Measurements from ENCODE around the gene FGF5.
A peak's percentile ranks its signal among the peaks of the same experiment; 100 is the strongest.

Gene FGF5

GRCh38 chr4:80261989-80262600 is 4.4 kb upstream of the FGF5 start:
- no peaks in the 10 kb centered on the region for H3K9me3 ChIP-seq
- no peak overlapping the region for H3K4me3 ChIP-seq
- no peak for DNase-seq (ENCODE audit: low spot score in 2 of 2)
- peaks cover 7% of the 10 kb centered on the region; the same call in 1 of the 2 replicates for H3K27me3 ChIP-seq (ENCODE audit: low read depth)
- H3K36me3 ChIP-seq (replicated peaks): no peaks in the 10 kb centered on the region
- in situ Hi-C loops (cut with MboI; ENCODE audit: low sequenced_read_pairs): no loop called here
- H3K4me1 ChIP-seq: peaks cover 3% of the 10 kb centered on the region; the same call in 1 of the 2 replicates

DNA sequence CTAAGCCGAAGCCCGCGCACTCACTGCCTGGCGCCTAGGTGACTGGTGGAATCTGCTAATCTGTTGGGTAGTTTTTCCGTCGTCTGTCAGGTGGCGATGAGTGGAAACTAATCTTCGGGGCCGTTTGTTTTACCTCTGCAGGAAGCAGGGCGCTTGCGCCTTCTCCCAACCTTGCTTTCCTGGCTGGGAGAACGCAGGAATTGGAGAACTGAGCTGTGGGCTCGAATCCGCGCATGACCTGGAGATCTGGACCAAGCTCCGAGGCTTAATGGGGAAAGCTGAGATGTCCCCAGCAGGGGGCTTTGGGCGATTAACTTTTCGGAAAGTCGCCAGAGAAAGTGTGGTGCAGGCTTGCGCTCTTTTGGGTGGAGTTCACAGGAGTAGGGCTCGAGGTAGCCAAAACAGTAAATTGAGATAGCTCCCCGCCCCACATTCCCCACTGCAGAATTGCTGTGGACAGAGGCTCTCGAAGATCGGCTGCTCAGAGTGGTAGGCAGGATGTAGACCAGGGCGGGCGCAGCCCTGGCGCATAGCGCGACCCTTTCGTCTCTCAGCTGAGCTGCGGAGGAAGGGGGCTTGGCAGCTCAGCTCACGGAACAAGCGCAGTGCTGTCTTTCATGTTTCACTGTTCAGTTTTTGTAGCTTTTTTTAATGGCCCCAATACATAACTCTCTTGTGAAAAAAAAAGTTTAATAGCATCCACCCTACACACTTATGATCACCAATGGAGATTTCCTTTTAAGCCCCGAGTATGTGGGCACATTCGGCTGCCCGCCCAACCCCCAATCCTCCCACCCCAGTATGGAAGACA is 2.7 kb upstream of the FGF5 start:
- peaks cover 8% of the 10 kb centered on the region; the same call in 1 of the 2 replicates for H3K27me3 ChIP-seq (ENCODE audit: low read depth)
- H3K9me3 ChIP-seq: no peaks in the 10 kb centered on the region
- H3K4me1 ChIP-seq: peaks cover 3% of the 10 kb centered on the region; the same call in 1 of the 2 replicates
- no peak for DNase-seq (ENCODE audit: low spot score in 2 of 2)
- no peak overlapping the region for H3K4me3 ChIP-seq
- in situ Hi-C loops (cut with MboI; ENCODE audit: low sequenced_read_pairs): no loop called here
- H3K36me3 ChIP-seq (replicated peaks): no peaks in the 10 kb centered on the region

DNA sequence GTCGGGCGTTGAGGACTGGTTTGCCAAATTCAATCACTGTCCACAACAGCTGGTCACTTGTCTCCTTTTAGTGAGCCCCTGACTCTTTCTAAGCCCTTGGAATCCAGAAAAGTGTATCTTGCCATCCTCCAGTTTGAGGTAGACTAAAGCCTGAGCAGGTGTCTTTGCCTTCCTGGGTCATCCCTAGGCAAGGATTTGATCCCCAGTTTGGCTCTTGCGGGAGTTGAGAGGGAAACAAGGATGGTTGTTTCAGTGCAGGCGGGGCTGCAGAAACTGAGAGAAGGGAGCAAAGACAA is 2.2 kb upstream of the FGF5 start:
- H3K27me3 ChIP-seq (ENCODE audit: low read depth): peaks cover 8% of the 10 kb centered on the region; the same call in 1 of the 2 replicates
- H3K36me3 ChIP-seq (replicated peaks): no peaks in the 10 kb centered on the region
- no peak overlapping the region for H3K4me3 ChIP-seq
- no peak for DNase-seq (ENCODE audit: low spot score in 2 of 2)
- no peaks in the 10 kb centered on the region for H3K9me3 ChIP-seq
- H3K4me1 ChIP-seq: peaks cover 3% of the 10 kb centered on the region; the same call in 1 of the 2 replicates
- in situ Hi-C loops (cut with MboI; ENCODE audit: low sequenced_read_pairs): no loop called here

DNA sequence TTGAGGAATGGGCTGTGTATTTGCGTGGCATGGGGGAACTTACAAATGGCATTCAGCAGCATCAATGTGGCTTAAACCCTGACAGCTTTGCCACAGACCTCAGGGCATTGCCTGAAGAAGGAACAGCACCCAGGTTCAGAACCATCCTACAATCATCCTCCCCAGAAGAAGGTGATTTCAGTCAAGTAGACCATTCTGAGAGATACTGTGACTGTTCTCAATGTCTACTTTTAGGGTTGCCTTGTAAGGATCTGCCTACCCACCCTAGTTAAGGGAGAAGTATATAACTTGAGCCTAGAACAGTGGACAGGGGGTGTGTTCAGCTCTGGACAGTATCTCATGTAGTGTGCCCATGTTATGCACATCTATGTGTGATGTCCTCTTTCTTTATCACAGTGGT is 1.6 kb upstream of the FGF5 start:
- in situ Hi-C loops (cut with MboI; ENCODE audit: low sequenced_read_pairs): no loop called here
- Histone ChIP-seq H3K4me3 (no peak overlapping the region), H3K9me3 (no peaks in the 10 kb centered on the region), H3K27me3 (ENCODE audit: low read depth) (peaks cover 8% of the 10 kb centered on the region; the same call in 1 of the 2 replicates), H3K4me1 (peaks cover 3% of the 10 kb centered on the region; the same call in 1 of the 2 replicates), H3K36me3 (replicated peaks) (no peaks in the 10 kb centered on the region)
- DNase-seq (ENCODE audit: low spot score in 2 of 2): no peak

DNA sequence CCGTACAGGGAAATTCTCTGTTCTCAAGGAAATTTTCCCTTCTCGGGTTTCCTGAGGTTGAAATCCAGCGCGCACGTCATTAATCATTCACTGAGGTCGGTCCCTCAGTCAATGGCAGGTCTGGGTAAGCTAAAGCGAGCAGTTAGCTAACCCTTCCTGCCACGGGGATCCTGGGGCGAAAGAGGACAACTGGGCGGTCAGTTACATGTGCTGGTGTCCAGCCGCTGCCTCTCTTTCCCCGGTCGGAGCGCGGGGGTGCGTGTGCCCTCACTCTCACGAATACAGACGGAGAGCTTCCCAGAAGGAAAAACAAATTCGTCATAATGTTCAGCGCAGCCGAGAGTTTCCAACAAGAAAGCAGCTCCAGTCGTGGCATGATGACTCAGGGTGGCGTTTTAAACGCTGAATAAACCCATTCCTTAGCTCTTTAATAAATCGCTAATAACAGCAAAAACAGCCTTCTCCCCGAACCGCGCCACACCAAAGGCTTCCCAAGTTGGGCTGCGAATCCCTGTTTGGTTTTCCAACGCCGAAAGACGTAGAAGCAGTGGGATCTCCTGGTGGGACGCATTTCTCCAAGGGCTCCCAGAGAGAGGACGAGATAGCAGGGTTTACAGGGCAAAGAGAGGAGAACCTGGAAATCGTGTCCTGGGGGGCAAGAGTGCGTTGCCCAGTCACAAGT is 752 bp upstream of the FGF5 start:
- H3K4me1 ChIP-seq: peaks cover 3% of the 10 kb centered on the region; the same call in 1 of the 2 replicates
- no peak for DNase-seq (ENCODE audit: low spot score in 2 of 2)
- no peaks in the 10 kb centered on the region for H3K36me3 ChIP-seq (replicated peaks)
- H3K9me3 ChIP-seq: no peaks in the 10 kb centered on the region
- peaks cover 8% of the 10 kb centered on the region; the same call in 1 of the 2 replicates for H3K27me3 ChIP-seq (ENCODE audit: low read depth)
- peak overlapping the region; percentile 32 for H3K4me3 ChIP-seq
- in situ Hi-C loops (cut with MboI; ENCODE audit: low sequenced_read_pairs): no loop called here

DNA sequence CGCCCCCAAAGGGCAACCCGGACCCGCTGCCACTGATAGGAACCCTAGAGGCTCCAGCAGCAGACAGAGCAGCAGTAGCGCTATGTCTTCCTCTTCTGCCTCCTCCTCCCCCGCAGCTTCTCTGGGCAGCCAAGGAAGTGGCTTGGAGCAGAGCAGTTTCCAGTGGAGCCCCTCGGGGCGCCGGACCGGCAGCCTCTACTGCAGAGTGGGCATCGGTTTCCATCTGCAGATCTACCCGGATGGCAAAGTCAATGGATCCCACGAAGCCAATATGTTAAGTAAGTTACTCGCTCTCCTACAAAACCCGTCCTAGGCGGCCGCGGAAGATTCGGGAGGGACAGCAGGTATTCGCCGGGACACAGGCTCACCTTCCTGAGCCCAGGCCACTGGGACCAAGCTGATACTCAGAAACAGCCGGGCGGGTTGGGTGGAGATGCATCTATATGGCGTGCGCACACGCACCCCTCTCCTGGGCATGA is 477 bp downstream of the FGF5 start:
- Histone ChIP-seq H3K4me3 (peak overlapping the region; percentile 32), H3K4me1 (peaks cover 3% of the 10 kb centered on the region; the same call in 1 of the 2 replicates), H3K36me3 (replicated peaks) (no peaks in the 10 kb centered on the region), H3K9me3 (no peaks in the 10 kb centered on the region), H3K27me3 (ENCODE audit: low read depth) (peaks cover 8% of the 10 kb centered on the region)
- in situ Hi-C loops (cut with MboI; ENCODE audit: low sequenced_read_pairs): no loop called here
- peak in 1 of 2 experiments; percentile 33 for DNase-seq (ENCODE audit: low spot score in 2 of 2)

DNA sequence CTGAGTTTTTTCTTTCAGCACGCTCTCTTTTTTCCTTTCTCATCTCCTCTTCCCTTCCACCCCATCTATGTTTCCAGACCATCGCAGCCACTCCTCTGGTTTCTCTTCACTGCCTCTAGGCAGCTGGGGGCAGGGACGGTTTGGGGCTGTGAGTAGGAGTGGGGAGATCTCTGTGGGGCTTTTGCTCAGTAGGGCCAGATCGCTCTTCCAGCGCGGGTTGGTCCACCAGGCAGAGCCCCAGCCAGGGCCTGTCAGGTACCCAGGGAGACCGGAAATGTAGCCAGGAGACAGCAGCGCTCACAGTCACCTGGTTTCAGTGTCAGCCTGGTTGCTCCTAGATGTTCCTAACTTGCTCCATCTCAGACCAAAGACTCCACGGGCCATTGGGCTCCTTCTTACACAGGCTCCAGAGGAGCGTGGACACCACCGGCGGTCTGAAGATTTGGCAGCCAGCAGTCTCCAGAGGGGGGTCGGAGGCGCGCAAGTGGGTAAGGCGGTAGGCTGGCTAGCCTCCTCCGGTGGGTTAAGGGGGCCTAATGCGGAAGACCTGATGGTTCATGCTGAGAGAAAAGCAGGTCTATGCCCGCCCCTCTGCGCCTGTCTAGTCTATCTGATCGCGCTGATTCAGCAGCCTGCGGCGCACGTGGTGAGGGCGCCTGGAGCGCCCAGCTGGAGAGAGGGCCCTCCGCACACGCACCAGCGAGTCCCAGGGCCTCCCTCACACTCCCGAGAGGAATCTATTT is 1.8 kb downstream of the FGF5 start:
- H3K36me3 ChIP-seq (replicated peaks): no peaks in the 10 kb centered on the region
- peaks cover 3% of the 10 kb centered on the region; the same call in 1 of the 2 replicates for H3K4me1 ChIP-seq
- no peak overlapping the region for H3K4me3 ChIP-seq
- H3K9me3 ChIP-seq: no peaks in the 10 kb centered on the region
- peaks cover 8% of the 10 kb centered on the region for H3K27me3 ChIP-seq (ENCODE audit: low read depth)
- in situ Hi-C loops (cut with MboI; ENCODE audit: low sequenced_read_pairs): no loop called here
- no peak for DNase-seq (ENCODE audit: low spot score in 2 of 2)

- H3K4me1 ChIP-seq: peaks cover 3% of the 10 kb centered on the region; the same call in 1 of the 2 replicates
These were observed 2.5 kb downstream of the FGF5 start for GRCh38 chr4:80268936-80269335.

DNA sequence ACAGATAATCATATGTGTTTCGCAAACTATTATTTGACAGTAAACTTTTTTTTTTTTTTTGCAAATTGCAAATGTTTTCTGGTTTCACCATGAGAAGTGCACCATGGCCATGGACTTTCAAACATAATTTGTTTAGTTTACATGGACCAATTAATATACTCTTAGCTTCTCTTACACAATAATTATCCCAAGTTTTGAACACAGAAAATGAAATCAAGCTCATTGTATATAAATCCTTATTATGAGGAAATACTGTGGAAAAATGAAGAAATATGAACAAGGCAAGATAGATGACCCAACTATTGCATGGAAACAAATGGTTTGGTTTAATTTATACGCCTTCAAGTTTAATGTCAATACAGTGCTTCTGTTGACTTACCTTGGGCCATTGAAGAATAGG is 3.9 kb downstream of the FGF5 start:
- H3K36me3 ChIP-seq (replicated peaks): no peaks in the 10 kb centered on the region
- peaks cover 3% of the 10 kb centered on the region; the same call in 1 of the 2 replicates for H3K4me1 ChIP-seq
- H3K9me3 ChIP-seq: no peaks in the 10 kb centered on the region
- peaks cover 8% of the 10 kb centered on the region for H3K27me3 ChIP-seq (ENCODE audit: low read depth)
- in situ Hi-C loops (cut with MboI; ENCODE audit: low sequenced_read_pairs): no loop called here
- no peak overlapping the region for H3K4me3 ChIP-seq
- DNase-seq (ENCODE audit: low spot score in 2 of 2): no peak

More at GRCh38 chr4:80268936-80269335, 2.5 kb downstream of the FGF5 start:
- no peak for DNase-seq (ENCODE audit: low spot score in 2 of 2)
- Histone ChIP-seq H3K27me3 (ENCODE audit: low read depth) (peaks cover 8% of the 10 kb centered on the region), H3K36me3 (replicated peaks) (no peaks in the 10 kb centered on the region), H3K9me3 (no peaks in the 10 kb centered on the region), H3K4me3 (no peak overlapping the region)
- in situ Hi-C loops (cut with MboI; ENCODE audit: low sequenced_read_pairs): no loop called here

GRCh38 chr4:80270868-80271267 is 4.4 kb downstream of the FGF5 start:
- no peak for DNase-seq (ENCODE audit: low spot score in 2 of 2)
- Histone ChIP-seq H3K36me3 (replicated peaks) (no peaks in the 10 kb centered on the region), H3K27me3 (ENCODE audit: low read depth) (peaks cover 8% of the 10 kb centered on the region), H3K9me3 (no peaks in the 10 kb centered on the region), H3K4me3 (no peak overlapping the region), H3K4me1 (peaks cover under 1% of the 10 kb centered on the region; the same call in 1 of the 2 replicates)
- in situ Hi-C loops (cut with MboI; ENCODE audit: low sequenced_read_pairs): no loop called here

DNA sequence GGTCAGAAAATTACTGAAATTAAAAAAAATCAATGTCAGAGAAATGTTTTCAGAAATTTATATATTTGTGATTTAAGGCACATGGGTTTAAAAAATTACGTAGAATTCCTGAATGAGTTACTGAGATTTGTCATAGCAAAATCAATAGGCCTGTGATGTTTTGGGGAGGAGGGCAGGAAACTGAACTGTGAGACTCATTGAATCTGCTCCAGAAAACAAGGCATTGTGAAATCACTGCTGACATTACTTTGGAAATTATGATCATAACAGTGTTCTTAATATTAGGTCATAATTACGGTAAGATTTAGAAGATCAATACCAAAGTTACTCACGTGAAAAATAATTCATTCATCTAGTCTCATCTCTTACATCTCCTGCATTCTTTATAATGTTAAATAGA is 5.3 kb downstream of the FGF5 start:
- DNase-seq (ENCODE audit: low spot score in 2 of 2): no peak
- H3K27me3 ChIP-seq (ENCODE audit: low read depth): peaks cover 4% of the 10 kb centered on the region
- H3K4me3 ChIP-seq: no peak overlapping the region
- H3K4me1 ChIP-seq: no peaks in the 10 kb centered on the region
- in situ Hi-C loops (cut with MboI; ENCODE audit: low sequenced_read_pairs): no loop called here
- no peaks in the 10 kb centered on the region for H3K9me3 ChIP-seq
- no peaks in the 10 kb centered on the region for H3K36me3 ChIP-seq (replicated peaks)

GRCh38 chr4:80276931-80277330 is 10.5 kb downstream of the FGF5 start:
- Histone ChIP-seq H3K4me3 (no peak overlapping the region), H3K27me3 (ENCODE audit: low read depth) (peaks cover 2% of the 10 kb centered on the region), H3K9me3 (no peaks in the 10 kb centered on the region), H3K36me3 (replicated peaks) (no peaks in the 10 kb centered on the region), H3K4me1 (no peaks in the 10 kb centered on the region)
- in situ Hi-C loops (cut with MboI; ENCODE audit: low sequenced_read_pairs): no loop called here
- no peak for DNase-seq (ENCODE audit: low spot score in 2 of 2)

DNA sequence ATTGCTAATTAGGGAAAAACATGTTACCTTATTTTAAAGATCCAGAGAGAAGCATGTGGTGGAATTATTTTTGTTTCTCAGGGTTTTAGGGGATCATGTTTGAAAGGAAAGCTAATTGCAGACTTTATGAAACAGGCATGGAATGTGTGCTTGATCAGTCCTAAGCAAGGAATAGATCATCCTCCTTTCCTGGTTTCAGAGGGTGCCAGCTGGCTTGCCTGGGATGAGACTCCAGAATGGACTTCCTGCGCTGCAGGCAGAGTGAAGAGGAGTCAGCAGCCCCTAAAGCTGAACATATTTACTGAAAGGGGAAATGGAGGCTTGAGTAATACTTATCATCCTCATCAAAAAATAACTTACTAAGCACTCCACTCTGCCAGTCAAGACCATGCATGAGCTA is 13.3 kb downstream of the FGF5 start:
- H3K4me3 ChIP-seq: no peak overlapping the region
- H3K36me3 ChIP-seq (replicated peaks): no peaks in the 10 kb centered on the region
- no peak for DNase-seq (ENCODE audit: low spot score in 2 of 2)
- H3K27me3 ChIP-seq (ENCODE audit: low read depth): peaks cover 2% of the 10 kb centered on the region; the same call in 1 of the 2 replicates
- H3K4me1 ChIP-seq: no peaks in the 10 kb centered on the region
- no peaks in the 10 kb centered on the region for H3K9me3 ChIP-seq
- in situ Hi-C loops (cut with MboI; ENCODE audit: low sequenced_read_pairs): no loop called here
